PC-9 (cell line): ENCODE data around the gene LAPTM5.

Experiments
- CTCF ChIP-seq: fragments of 200-600 bp; sonication (generic); conservative IDR thresholded peaks from 2 replicates; pipeline ENCODE4 v1.6.1; 2017; ENCODE audit warnings: mixed run types, antibody characterized with exemption, mild to moderate bottlenecking, moderate library complexity
- EZH2 ChIP-seq: fragments of 200-600 bp; sonication (generic); IDR thresholded peaks from 2 replicates; pipeline ENCODE4 v1.8.0; 2017; ENCODE audit warnings: antibody characterized with exemption, low read depth

DNA sequence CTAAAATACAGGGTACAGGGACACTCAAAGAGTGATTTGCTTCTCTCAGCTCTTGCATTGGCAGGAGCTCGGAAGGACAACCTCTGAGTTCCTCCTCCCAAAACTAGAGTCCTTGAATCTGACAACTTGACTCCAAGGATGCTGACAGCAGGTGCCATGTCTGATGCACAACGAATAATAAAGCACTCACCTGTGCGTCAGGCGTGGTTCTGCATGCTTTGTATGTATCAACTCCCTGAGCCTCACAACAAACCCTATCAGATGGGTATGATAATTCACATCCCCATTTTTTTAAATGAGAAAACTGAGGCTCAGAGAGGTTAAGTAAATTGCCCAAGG lies 1.4 kb downstream of the LAPTM5 start:
- no peak for TF ChIP-seq CTCF
- TF ChIP-seq EZH2: no peak
